ENCODE data around the gene DARS2.
"Not testable (repeated sequence)": the region's sequence is repeated elsewhere in the genome, so short reads cannot be mapped to it uniquely, and the experiment has no call there.

Gene DARS2

GRCh38 chr1:173871091-173871490, 46.6 kb downstream of the DARS2 start:
- H3K4me3 ChIP-seq (ENCODE audit: low read length) = no peak overlapping the region
- DNase-seq (ENCODE audit: low read depth) = no peak
- TF ChIP-seq CTCF (IDR thresholded peaks at IDR 0.05; ENCODE audit: insufficient read depth, low read depth, low read length, missing control alignments) = no peak

- TF ChIP-seq CTCF (IDR thresholded peaks at IDR 0.05; ENCODE audit: insufficient read depth, low read depth, low read length, missing control alignments) = no peak
- no peak for DNase-seq (ENCODE audit: low read depth)
- H3K4me3 ChIP-seq (ENCODE audit: low read length) = no peak overlapping the region
Measured at GRCh38 chr1:173871500-173871899, 47.0 kb downstream of the DARS2 start.

GRCh38 chr1:173876732-173877131, 52.3 kb downstream of the DARS2 start:
- no peak for TF ChIP-seq CTCF (IDR thresholded peaks at IDR 0.05; ENCODE audit: insufficient read depth, low read depth, low read length, missing control alignments)
- DNase-seq (ENCODE audit: low read depth) = no peak
- no peak overlapping the region for H3K4me3 ChIP-seq (ENCODE audit: low read length)

- TF ChIP-seq CTCF (IDR thresholded peaks at IDR 0.05; ENCODE audit: insufficient read depth, low read depth, low read length, missing control alignments) = no peak
- H3K4me3 ChIP-seq (ENCODE audit: low read length) = no peak overlapping the region
- DNase-seq (ENCODE audit: low read depth) = no peak
Measured at GRCh38 chr1:173878251-173878650, 53.8 kb downstream of the DARS2 start.

GRCh38 chr1:173881117-173881516, 56.6 kb downstream of the DARS2 start:
- not testable (repeated sequence) for H3K4me3 ChIP-seq (ENCODE audit: low read length); DNase-seq (ENCODE audit: low read depth)

GRCh38 chr1:173884701-173885100, 60.2 kb downstream of the DARS2 start:
- no peak for TF ChIP-seq CTCF (IDR thresholded peaks at IDR 0.05; ENCODE audit: insufficient read depth, low read depth, low read length, missing control alignments)
- no peak for DNase-seq (ENCODE audit: low read depth)
- H3K4me3 ChIP-seq (ENCODE audit: low read length) = no peak overlapping the region

- DNase-seq (ENCODE audit: low read depth) = no peak
- TF ChIP-seq CTCF (IDR thresholded peaks at IDR 0.05; ENCODE audit: insufficient read depth, low read depth, low read length, missing control alignments) = no peak
- no peak overlapping the region for H3K4me3 ChIP-seq (ENCODE audit: low read length)
Measured at GRCh38 chr1:173886746-173887611, 62.5 kb downstream of the DARS2 start.

Measured in epithelial cell of esophagus (primary cell).